Activated T-cell treated with anti-CD3 and anti-CD28 coated beads, Interleukin-2, amount 50 U/mL, for 24 hours (primary cell): ENCODE data around the gene OSBPL9.
"Not testable (repeated sequence)": the region's sequence is repeated elsewhere in the genome, so short reads cannot be mapped to it uniquely, and the experiment has no call there.

Experiments used
- DNase-seq: peaks from one replicate; pipeline ENCODE4 v3.0.0-alpha.2; 2020
- H3K27ac Mint-ChIP-seq: 2 replicates; pipeline ENCODE4 v1.8.0; 2020; ENCODE audit warnings: mild to moderate bottlenecking, mixed read lengths
- H3K27me3 Mint-ChIP-seq: 2 replicates; pipeline ENCODE4 v1.8.0; 2020; ENCODE audit warnings: mixed read lengths
- H3K36me3 Mint-ChIP-seq: 2 replicates; pipeline ENCODE4 v1.8.0; 2020; ENCODE audit warnings: low read depth, mixed read lengths
- H3K4me1 Mint-ChIP-seq: 2 replicates; pipeline ENCODE4 v1.8.0; 2020; ENCODE audit warnings: low read depth, mixed read lengths
- H3K4me3 Mint-ChIP-seq: 2 replicates; pipeline ENCODE4 v1.8.0; 2020; ENCODE audit warnings: mild to moderate bottlenecking, moderate library complexity, mixed read lengths
- H3K9me3 Mint-ChIP-seq: 2 replicates; pipeline ENCODE4 v1.8.0; 2020; ENCODE audit warnings: mixed read lengths

The OSBPL9 gene

GRCh38 chr1:51732701-51733425 is 116.0 kb downstream of the OSBPL9 start:
- Mint-ChIP-seq H3K27me3 (no peaks in the 10 kb centered on the region), H3K9me3 (no peaks in the 10 kb centered on the region), H3K27ac (no peak overlapping the region), H3K36me3 (peaks cover 9% of the 10 kb centered on the region), H3K4me1 (peaks cover 71% of the 10 kb centered on the region), H3K4me3 (no peak overlapping the region)
- DNase-seq: no peak

- H3K36me3 Mint-ChIP-seq, H3K4me3 Mint-ChIP-seq, H3K27ac Mint-ChIP-seq, H3K27me3 Mint-ChIP-seq, DNase-seq, H3K9me3 Mint-ChIP-seq: not testable (repeated sequence)
- peaks cover 69% of the 10 kb centered on the region for H3K4me1 Mint-ChIP-seq
These were observed 116.5 kb downstream of the OSBPL9 start for GRCh38 chr1:51733426-51733774.

GRCh38 chr1:51733793-51734522 is 117.1 kb downstream of the OSBPL9 start:
- no peak overlapping the region for H3K4me3 Mint-ChIP-seq
- H3K27ac Mint-ChIP-seq: no peak overlapping the region
- peaks cover 69% of the 10 kb centered on the region for H3K4me1 Mint-ChIP-seq
- peaks cover 8% of the 10 kb centered on the region for H3K36me3 Mint-ChIP-seq
- no peaks in the 10 kb centered on the region for H3K27me3 Mint-ChIP-seq
- no peak for DNase-seq
- H3K9me3 Mint-ChIP-seq: no peaks in the 10 kb centered on the region

- DNase-seq: no peak
- peaks cover 75% of the 10 kb centered on the region for H3K4me1 Mint-ChIP-seq
- no peak overlapping the region for H3K4me3 Mint-ChIP-seq
- no peaks in the 10 kb centered on the region for H3K9me3 Mint-ChIP-seq
- peak overlapping the region; percentile 59 for H3K27ac Mint-ChIP-seq
- H3K36me3 Mint-ChIP-seq: peaks cover 3% of the 10 kb centered on the region
- H3K27me3 Mint-ChIP-seq: no peaks in the 10 kb centered on the region
These were observed 118.2 kb downstream of the OSBPL9 start for GRCh38 chr1:51734896-51735745.

- no peaks in the 10 kb centered on the region for H3K27me3 Mint-ChIP-seq
- H3K4me1 Mint-ChIP-seq: peaks cover 73% of the 10 kb centered on the region
- no peaks in the 10 kb centered on the region for H3K36me3 Mint-ChIP-seq
- no peak overlapping the region for H3K4me3 Mint-ChIP-seq
- H3K27ac Mint-ChIP-seq: no peak overlapping the region
- no peak for DNase-seq
- H3K9me3 Mint-ChIP-seq: no peaks in the 10 kb centered on the region
These were observed 118.9 kb downstream of the OSBPL9 start for GRCh38 chr1:51735746-51736254.

GRCh38 chr1:51736702-51737101 is 119.8 kb downstream of the OSBPL9 start:
- DNase-seq: no peak
- Mint-ChIP-seq H3K27me3 (no peaks in the 10 kb centered on the region), H3K4me3 (no peak overlapping the region), H3K36me3 (peaks cover under 1% of the 10 kb centered on the region), H3K4me1 (peaks cover 73% of the 10 kb centered on the region), H3K9me3 (no peaks in the 10 kb centered on the region), H3K27ac (no peak overlapping the region)

GRCh38 chr1:51738681-51739080 is 121.8 kb downstream of the OSBPL9 start:
- DNase-seq: no peak
- H3K4me3 Mint-ChIP-seq: no peak overlapping the region
- H3K36me3 Mint-ChIP-seq: peaks cover 3% of the 10 kb centered on the region
- H3K27me3 Mint-ChIP-seq: no peaks in the 10 kb centered on the region
- H3K9me3 Mint-ChIP-seq: no peaks in the 10 kb centered on the region
- H3K4me1 Mint-ChIP-seq: peaks cover 57% of the 10 kb centered on the region
- no peak overlapping the region for H3K27ac Mint-ChIP-seq

- Mint-ChIP-seq H3K9me3 (no peaks in the 10 kb centered on the region), H3K36me3 (peaks cover 3% of the 10 kb centered on the region), H3K4me3 (no peak overlapping the region), H3K27ac (no peak overlapping the region), H3K27me3 (no peaks in the 10 kb centered on the region), H3K4me1 (peaks cover 52% of the 10 kb centered on the region)
- DNase-seq: no peak
These were observed 123.8 kb downstream of the OSBPL9 start for GRCh38 chr1:51740652-51741051.

GRCh38 chr1:51741121-51741681 is 124.3 kb downstream of the OSBPL9 start:
- Mint-ChIP-seq H3K36me3 (peaks cover 6% of the 10 kb centered on the region), H3K4me1 (peaks cover 47% of the 10 kb centered on the region), H3K9me3 (no peaks in the 10 kb centered on the region), H3K27ac (no peak overlapping the region), H3K27me3 (no peaks in the 10 kb centered on the region), H3K4me3 (no peak overlapping the region)
- no peak for DNase-seq

- H3K4me1 Mint-ChIP-seq: peaks cover 27% of the 10 kb centered on the region
- peaks cover 26% of the 10 kb centered on the region for H3K36me3 Mint-ChIP-seq
These were observed 127.8 kb downstream of the OSBPL9 start for GRCh38 chr1:51744506-51745303.

GRCh38 chr1:51745304-51745570 is 128.3 kb downstream of the OSBPL9 start:
- no peak for DNase-seq
- Mint-ChIP-seq H3K36me3 (peaks cover 29% of the 10 kb centered on the region), H3K4me3 (no peak overlapping the region), H3K9me3 (no peaks in the 10 kb centered on the region), H3K4me1 (peaks cover 22% of the 10 kb centered on the region), H3K27ac (no peak overlapping the region), H3K27me3 (no peaks in the 10 kb centered on the region)

More at GRCh38 chr1:51744506-51745303, 127.8 kb downstream of the OSBPL9 start:
- H3K4me3 Mint-ChIP-seq: no peak overlapping the region
- H3K27me3 Mint-ChIP-seq: no peaks in the 10 kb centered on the region
- DNase-seq: no peak
- H3K9me3 Mint-ChIP-seq: no peaks in the 10 kb centered on the region
- H3K27ac Mint-ChIP-seq: no peak overlapping the region

GRCh38 chr1:51749151-51749550 is 132.3 kb downstream of the OSBPL9 start:
- Mint-ChIP-seq H3K4me1 (peaks cover 10% of the 10 kb centered on the region), H3K9me3 (no peaks in the 10 kb centered on the region), H3K36me3 (peaks cover 55% of the 10 kb centered on the region), H3K27me3 (no peaks in the 10 kb centered on the region), H3K4me3 (no peak overlapping the region), H3K27ac (no peak overlapping the region)
- DNase-seq: no peak

- Mint-ChIP-seq H3K36me3 (peaks cover 61% of the 10 kb centered on the region), H3K4me1 (no peaks in the 10 kb centered on the region), H3K9me3 (no peaks in the 10 kb centered on the region), H3K27ac (no peak overlapping the region), H3K27me3 (no peaks in the 10 kb centered on the region), H3K4me3 (no peak overlapping the region)
- no peak for DNase-seq
These were observed 133.3 kb downstream of the OSBPL9 start for GRCh38 chr1:51750218-51750617.

- Mint-ChIP-seq H3K9me3 (no peaks in the 10 kb centered on the region), H3K4me3 (no peak overlapping the region), H3K4me1 (peaks cover 3% of the 10 kb centered on the region), H3K27ac (no peak overlapping the region), H3K27me3 (no peaks in the 10 kb centered on the region), H3K36me3 (peaks cover 66% of the 10 kb centered on the region)
- DNase-seq: no peak
These were observed 133.8 kb downstream of the OSBPL9 start for GRCh38 chr1:51750729-51751128.
